ENCODE results near the gene CNIH4.
"Not testable (repeated sequence)": the region's sequence is repeated elsewhere in the genome, so short reads cannot be mapped to it uniquely, and the experiment has no call there.

CNIH4 gene

DNA sequence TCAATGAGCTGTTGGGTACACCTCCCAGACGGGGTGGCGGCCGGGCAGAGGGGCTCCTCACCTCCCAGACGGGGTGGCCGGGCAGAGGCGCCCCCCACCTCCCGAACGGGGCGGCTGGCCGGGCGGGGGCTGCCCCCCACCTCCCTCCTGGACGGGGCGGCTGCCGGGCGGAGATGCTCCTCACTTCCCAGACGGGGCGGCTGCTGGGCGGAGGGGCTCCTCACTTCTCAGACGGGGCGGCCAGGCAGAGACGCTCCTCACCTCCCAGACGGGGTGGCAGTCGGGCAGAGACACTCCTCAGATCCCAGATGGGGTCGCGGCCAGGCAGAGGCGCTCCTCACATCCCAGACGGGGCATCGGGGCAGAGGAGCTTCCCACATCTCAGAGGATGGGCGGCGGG is 7.0 kb upstream of the CNIH4 start:
- DNase-seq: not testable (repeated sequence)

- DNase-seq: not testable (repeated sequence)
Observed at GRCh38 chr1:224352436-224353085, 4.1 kb upstream of the CNIH4 start.

DNA sequence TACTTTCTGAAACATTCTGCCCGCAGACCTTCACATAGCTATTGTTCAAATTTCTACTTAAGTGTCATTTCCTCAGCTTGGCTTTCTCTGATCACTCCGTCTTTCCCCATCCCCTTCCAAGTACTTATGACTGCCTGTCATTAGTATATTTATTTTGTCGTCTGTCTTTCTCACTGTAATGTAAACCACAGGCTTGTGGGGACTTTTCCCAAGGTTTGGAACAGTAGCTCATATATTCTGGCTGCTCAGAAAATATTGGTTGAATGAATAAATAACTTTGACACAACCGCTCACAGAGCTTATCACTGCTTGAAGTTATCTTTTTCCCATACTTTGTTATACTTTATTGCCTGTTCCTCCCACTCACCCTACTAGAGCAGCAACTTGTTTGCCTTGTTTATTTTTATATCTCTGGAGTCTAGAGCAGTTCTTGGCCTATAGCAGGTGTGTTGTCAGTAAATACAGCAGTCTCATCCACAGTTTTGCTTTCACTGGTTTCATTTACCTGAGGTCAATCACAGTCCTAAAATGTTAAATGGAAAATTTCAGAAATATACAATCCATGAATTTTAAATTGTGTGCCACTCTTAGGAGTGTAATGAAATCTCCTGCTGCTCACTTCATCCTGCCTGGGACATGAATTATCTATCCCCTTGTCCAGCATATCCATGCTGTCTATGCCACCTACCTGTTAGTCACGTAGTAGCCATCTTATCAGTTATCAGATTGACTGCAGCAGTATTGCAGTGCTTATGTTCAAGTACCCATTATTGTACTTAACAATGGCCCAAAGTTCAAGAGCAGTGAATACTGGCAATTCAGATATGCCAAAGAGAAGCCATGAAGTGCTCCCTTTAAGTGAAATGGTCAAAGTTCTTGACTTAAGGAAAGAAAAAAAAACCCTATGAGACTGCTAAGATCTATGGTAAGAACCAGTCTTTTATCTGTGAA is 2.4 kb upstream of the CNIH4 start:
- no peak for DNase-seq

DNA sequence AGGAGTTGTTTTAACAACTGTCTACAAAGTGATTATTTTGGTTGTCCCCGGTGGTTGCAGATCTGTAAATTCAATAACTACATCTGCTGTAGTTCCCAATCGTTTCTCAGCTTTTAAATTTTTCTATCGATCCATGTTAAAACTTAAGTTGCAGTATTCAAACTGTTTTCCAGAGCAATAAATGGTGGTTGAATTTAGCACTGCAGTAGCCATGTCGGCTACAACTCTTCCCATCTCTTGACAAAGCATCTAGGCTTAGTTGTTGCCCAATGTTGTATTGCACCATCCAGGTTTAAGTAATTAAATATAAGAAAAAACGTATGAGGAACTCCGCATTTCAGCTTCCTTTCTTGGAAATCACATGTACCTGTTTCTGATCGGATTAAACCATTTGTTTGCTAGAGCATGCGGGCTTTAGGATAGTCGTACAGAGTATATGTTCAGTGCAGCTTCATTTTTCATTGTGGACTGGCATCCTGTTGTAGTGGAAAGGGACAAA is 996 bp downstream of the CNIH4 start:
- no peak for DNase-seq

GRCh38 chr1:224358237-224358636 is 1.6 kb downstream of the CNIH4 start:
- DNase-seq: no peak

DNA sequence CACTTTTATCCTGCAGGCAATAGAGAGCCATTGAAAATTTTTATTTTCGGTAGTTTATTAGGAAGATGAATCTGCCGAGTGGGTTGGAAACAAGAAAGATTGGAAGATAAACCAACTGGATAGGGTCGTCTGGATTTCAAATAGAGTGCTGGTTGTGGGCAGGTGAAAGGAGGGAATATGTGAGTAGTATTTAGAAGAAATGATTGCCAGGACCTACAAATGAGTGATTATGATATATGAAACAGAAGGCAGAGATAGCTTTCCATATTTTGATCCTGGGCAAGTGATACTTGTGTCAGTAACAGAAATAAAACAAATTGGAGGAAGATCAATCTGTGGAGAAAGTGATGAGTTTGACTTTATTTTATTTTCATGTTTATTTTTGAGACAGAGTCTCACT is 2.5 kb downstream of the CNIH4 start:
- DNase-seq: no peak

GRCh38 chr1:224368409-224368808 is 11.7 kb downstream of the CNIH4 start:
- no peak for DNase-seq

GRCh38 chr1:224373008-224373590 is 16.4 kb downstream of the CNIH4 start:
- DNase-seq: no peak

DNA sequence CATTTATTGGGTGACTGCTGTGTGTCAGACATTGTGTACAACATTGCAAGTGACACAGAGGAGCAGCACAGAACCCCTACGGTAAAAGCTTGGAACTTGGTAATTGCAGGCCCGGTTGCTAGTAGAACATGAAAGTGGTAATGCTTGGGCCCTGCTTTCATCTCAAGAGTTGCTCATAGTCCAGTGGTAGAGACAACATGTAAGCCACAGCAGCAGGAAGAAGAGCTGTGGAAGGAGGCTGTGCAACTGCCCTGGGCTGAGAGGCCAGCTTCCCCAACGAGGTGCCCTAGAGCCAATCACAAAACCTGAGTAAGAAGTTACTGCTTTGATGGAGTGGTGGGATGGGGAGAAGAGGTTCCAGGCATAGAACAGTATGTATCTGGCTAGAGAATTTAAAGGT is 18.4 kb downstream of the CNIH4 start:
- DNase-seq: no peak

GRCh38 chr1:224377676-224378006 is 21.0 kb downstream of the CNIH4 start:
- DNase-seq: no peak

GRCh38 chr1:224378855-224379631 is 22.4 kb downstream of the CNIH4 start:
- DNase-seq: no peak

GRCh38 chr1:224380003-224380402 is 23.3 kb downstream of the CNIH4 start:
- DNase-seq: peak in 1 of 2 donors; percentile 39

DNA sequence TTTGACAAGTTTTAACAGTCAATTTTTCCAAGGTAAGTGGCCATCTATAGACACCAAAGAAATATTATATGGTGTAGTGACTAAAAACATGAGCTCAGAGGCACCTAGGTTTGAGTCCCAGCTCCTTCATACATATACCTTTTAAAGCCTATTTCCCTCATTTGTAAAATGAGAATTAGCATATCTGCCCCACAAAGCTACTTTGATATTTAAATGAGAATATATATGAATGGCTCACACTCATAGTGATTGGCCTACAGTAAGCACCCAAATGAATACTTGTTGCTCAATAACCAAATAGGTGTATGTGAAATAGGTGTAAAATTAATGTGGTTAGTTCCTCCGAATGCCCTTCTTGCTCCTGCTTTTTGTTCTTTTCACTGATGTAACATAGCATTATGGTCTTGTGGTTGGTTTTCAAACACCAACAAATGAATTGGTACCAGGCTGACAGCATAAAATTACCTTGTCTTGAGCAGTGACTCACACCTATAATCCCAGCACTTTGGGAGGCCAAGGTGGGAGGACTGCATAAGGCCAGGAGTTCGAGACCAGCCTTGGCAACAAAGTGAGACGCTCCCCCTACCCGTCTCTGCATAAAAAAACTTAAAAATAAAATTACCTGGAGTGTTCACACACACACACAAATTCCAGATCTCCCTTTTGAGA is 25.3 kb downstream of the CNIH4 start:
- DNase-seq: no peak

GRCh38 chr1:224383218-224383617 is 26.5 kb downstream of the CNIH4 start:
- DNase-seq: no peak

DNA sequence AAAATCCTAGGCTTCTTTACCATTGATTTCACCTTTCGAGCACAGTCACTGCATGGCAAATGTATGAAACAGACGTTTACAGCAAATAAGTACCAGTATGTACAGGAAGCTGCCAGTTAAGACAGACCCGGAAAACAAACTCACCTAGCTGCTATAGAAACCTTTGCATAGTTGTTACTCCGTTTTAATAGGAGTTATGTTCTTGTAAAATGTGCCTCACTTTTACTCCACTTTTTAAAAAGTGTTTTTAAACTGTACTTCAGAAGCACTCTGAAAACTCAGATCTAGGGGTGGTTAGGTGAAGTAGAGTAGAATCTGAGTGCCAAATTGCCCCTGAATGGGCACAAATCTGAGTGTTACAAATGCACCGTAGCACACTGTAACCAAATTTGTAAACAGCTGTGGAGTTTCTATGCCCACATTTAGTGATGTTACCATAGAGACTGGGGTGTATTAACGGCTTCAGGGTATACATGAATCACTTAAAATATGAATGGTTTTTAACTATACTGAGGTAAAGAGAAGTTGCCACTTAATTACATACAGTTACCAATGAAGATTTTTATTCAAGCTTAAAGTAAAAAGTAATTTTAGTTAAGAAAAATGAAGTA is 30.7 kb downstream of the CNIH4 start:
- DNase-seq: no peak

GRCh38 chr1:224387943-224388342 is 31.3 kb downstream of the CNIH4 start:
- no peak for DNase-seq

- no peak for DNase-seq
Observed at GRCh38 chr1:224390517-224390916, 33.8 kb downstream of the CNIH4 start.

DNA sequence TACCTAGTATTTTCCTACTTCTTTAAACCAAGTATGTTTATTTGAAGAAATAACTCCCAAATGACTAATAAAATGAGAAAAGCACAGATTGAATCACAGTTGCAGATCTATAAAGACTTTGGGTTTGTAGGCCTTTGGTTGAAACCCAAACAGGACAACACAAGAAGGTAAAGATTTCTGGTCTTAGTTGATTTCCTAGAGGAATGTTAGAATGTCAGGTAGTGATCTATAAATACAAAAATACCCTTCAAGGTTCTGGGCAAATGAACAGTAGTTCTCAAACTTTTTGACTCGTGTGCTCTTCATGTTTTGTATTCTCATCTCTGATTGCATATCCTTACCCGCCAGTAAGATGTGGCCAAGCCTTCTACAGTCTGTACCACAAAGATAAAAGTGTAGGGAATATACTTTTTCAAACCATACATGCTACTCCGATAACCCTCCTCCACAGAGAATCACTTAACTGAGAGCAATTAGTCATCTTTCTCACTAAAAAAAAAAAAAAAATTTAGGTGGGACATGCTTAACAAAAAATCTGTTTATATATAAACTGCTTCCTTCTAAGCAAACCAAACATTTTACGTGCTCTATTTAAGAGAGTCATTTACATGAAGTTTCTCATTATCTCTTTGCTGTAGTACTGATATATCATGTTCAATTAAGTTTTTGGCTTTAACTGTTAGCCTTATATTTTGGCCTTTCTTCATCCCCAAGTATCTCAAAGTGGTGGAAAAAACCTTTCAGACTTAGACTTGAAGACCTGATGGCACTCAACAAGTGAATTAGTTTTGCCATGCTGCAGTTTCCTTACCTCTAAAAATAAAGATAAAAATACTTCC is 36.0 kb downstream of the CNIH4 start:
- DNase-seq: no peak

DNA sequence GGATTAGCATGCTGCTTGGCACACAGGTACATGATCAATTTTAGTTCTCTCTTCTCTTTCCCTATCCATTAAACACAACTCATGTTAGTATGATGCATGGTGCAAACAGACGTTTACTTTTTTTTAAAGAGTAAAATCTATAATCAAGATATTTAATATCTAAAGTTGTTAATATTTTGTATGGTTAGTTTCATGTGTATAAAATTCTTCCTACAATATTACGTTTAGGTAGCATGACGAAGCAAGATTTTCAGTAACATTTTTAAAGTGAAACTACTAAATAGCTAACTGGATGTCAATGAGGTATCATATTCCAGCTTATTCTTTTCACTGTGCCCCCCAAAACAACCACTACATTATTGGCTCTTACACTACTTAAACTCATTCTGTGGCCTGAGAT is 36.6 kb downstream of the CNIH4 start:
- no peak for DNase-seq

DNA sequence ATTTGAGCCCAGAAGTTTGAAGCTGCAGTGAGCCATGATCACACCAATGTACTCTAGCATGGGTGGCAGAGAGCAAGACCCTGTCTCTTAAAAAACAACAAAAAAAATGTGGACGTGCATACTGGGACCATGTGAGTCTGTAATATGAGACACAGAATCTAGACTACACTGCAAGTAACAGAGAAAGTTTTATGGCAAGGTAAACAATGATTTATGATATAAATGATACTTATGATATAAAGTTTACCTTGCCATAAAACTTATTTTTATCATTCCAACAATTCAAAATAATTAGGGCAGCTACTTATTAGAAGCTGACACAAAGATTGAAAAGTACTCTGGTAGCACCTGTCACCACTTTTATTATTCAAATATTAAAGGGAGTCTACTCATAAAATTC is 43.2 kb downstream of the CNIH4 start:
- no peak for DNase-seq

DNA sequence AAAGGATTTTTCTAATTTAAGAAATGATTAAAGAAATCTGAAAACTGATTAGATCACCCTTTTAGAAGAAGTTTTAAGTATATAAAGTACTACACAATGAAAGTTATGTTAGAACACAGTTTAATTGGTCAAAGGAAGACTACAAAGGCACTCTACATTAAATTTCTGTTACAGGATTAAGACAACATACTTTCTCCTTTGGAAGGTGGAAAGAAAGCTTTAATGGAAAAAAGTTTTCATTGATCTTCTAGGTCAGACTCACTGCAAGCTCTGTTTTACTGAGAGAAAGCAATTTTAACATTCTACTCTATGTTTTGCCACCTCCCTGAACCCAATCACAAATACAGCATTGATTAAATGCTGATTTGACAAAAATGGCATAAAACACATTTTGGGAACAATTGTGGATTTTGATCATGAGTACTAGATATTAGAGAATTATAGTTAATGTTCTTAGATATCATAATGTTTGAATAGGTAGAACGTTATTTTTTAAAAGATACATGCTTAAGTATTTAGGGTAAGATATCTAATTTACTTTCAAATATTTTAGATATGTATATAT is 45.9 kb downstream of the CNIH4 start:
- no peak for DNase-seq
